Activated CD8-positive, alpha-beta T cell treated with anti-CD3 and anti-CD28 coated beads, Interleukin-2, amount 10 ng/mL, durations not matched to agents 7 days and 5 days (primary cell): Measurements from ENCODE around the gene GRSF1. TPM values are rescaled to one million over a fixed set of nuclear protein-coding genes. Genes with fewer than 3 reads are reported as not detected.
"Not testable (repeated sequence)": the region's sequence is repeated elsewhere in the genome, so short reads cannot be mapped to it uniquely, and the experiment has no call there.

Experiments used
- ATAC-seq: fragments of 150-1000 bp; cut with Tn5 transposase; one replicate; pipeline ENCODE4 v1.10.0; 2021; ENCODE audit warnings: moderate library complexity
- CTCF ChIA-PET: fragments of 350-600 bp; sonication (Branson Sonifier 250); formaldehyde crosslinking; loops from one replicate; lab custom pipeline; 2021; ENCODE audit warnings: antibody characterized with exemption; lab: Charles Lee
- POLR2A ChIA-PET: fragments of 350-600 bp; sonication (Branson Sonifier 250); formaldehyde crosslinking; loops from one replicate; lab custom pipeline; 2021; ENCODE audit warnings: antibody characterized with exemption; lab: Charles Lee
- DNase-seq: peaks from one replicate; pipeline ENCODE4 v3.0.0-alpha.2; 2020
- H3K27ac Mint-ChIP-seq: one replicate; pipeline ENCODE4 v1.8.0; 2021; ENCODE audit warnings: mild to moderate bottlenecking, mixed read lengths
- H3K27me3 Mint-ChIP-seq: one replicate; pipeline ENCODE4 v1.8.0; 2021; ENCODE audit warnings: low read depth, mixed read lengths
- H3K36me3 Mint-ChIP-seq: one replicate; pipeline ENCODE4 v1.8.0; 2021; ENCODE audit warnings: low read depth, mixed read lengths
- H3K4me1 Mint-ChIP-seq: one replicate; pipeline ENCODE4 v1.8.0; 2021; ENCODE audit warnings: low read depth, mixed read lengths
- H3K4me3 Mint-ChIP-seq: one replicate; pipeline ENCODE4 v1.8.0; 2021; ENCODE audit warnings: mild to moderate bottlenecking, mixed read lengths
- H3K9me3 Mint-ChIP-seq: one replicate; pipeline ENCODE4 v1.8.0; 2022; ENCODE audit warnings: mixed read lengths; ENCODE audit not compliant: insufficient read depth
- total RNA-seq, 2 experiments: library from RNA; stranded (reverse); gene quantifications; one replicate each; pipeline ENCODE4 v1.2.3, GENCODE V29; 2021

Gene GRSF1
- total RNA-seq, 2 experiments from 2014 or later, result 67.9 to 69.2 TPM

DNA sequence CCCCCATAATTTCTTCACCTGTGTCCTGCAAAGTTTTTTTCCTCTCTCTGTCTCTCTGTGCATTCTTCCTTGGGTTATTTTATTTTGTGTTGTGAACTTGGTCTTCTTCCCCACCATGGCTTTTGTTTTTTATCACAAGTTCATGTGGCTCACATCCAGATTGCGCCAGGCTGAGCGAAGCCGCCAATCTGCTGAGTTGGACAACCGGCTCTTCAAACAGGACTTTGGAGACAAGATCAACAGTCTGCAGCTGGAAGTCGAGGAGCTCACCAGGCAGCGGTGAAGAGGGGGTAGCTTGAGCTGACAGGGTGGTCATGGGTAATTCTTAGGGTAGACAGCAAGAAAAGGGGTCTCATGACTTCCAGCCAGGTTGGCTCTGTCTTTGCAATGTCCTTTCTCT, 46.1 kb downstream of the GRSF1 start:
- Mint-ChIP-seq H3K27ac (no peak overlapping the region), H3K4me3 (no peak overlapping the region), H3K9me3 (no peaks in the 10 kb centered on the region), H3K27me3 (no peaks in the 10 kb centered on the region), H3K36me3 (peaks cover 22% of the 10 kb centered on the region), H3K4me1 (no peaks in the 10 kb centered on the region)
- DNase-seq (no peak), ATAC-seq (no peak)
- POLR2A ChIA-PET, result no interaction called here
- CTCF ChIA-PET, result interaction anchor here (1.2 kb wide), 1 partner anchor 9 kb away, joined by 7 read pairs; no protein-coding TSS in a partner anchor

DNA sequence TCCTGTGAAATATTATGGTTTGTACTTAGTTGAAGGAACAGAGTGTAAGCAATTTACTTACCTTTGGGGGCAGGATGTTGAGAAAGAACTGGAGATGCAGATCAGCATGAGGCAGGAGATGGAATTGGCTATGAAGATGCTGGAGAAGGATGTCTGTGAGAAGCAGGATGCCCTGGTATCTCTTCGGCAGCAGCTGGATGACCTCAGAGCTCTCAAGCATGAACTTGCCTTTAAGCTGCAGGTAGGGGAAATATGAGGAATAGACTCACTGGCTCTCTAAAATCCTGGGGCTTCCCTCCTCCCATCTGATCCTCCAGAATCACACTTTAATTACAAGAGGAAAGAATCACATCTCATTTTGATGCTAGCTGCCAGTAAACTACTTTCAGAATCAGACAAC, 51.0 kb downstream of the GRSF1 start:
- Mint-ChIP-seq H3K4me1 (no peaks in the 10 kb centered on the region), H3K36me3 (peaks cover 12% of the 10 kb centered on the region), H3K4me3 (no peak overlapping the region), H3K9me3 (no peaks in the 10 kb centered on the region), H3K27me3 (no peaks in the 10 kb centered on the region), H3K27ac (no peak overlapping the region)
- ChIA-PET POLR2A (no interaction called here), CTCF (interaction anchor here (0.7 kb wide), 1 partner anchor 137 kb away, joined by 3 read pairs; no protein-coding TSS in a partner anchor)
- ATAC-seq (no peak), DNase-seq (no peak)

DNA sequence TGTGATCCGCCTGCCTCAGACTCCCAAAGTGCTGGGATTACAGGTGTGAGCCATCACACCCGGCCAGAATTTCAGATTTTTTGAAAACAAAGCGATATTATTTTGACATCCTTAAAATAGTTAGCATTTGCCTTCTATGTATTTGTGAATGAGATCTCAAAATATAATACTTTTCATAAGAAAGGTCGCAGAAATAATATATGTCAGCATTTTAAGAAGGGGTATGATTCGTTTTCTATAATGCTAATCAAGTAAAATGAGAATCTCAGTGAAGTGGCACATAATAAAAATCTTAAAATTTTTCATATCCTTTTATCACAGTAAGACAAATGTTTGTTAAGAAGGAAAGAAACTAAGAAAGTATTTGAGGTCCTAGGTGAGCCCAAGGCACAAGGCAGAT, 52.2 kb downstream of the GRSF1 start:
- ATAC-seq (no peak), DNase-seq (no peak)
- Mint-ChIP-seq H3K4me1 (no peaks in the 10 kb centered on the region), H3K4me3 (no peak overlapping the region), H3K27ac (no peak overlapping the region), H3K9me3 (no peaks in the 10 kb centered on the region), H3K27me3 (no peaks in the 10 kb centered on the region), H3K36me3 (peaks cover 9% of the 10 kb centered on the region)
- POLR2A ChIA-PET, result no interaction called here
- CTCF ChIA-PET, result no interaction called here

DNA sequence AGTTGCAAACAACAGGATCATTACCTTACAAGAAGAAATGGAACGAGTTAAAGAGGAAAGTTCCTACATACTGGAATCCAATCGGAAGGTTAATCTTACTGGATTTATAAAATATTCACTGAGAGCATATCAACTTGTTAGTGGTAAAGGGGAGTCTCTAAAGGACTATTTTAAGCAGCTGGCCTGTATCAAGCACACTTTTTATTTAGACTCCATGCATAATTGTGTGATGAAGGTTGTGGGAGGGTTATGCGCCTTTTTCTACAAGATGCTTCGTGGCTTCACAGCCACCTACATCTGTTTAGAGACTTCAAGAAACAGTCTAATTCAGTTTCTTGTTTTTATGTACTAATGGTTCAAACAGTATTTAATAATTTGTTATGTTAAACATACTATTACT, 56.6 kb downstream of the GRSF1 start:
- H3K4me3 Mint-ChIP-seq, result no peak overlapping the region
- no peak overlapping the region for H3K27ac Mint-ChIP-seq
- H3K27me3 Mint-ChIP-seq, result no peaks in the 10 kb centered on the region
- POLR2A ChIA-PET, result no interaction called here
- H3K4me1 Mint-ChIP-seq, result no peaks in the 10 kb centered on the region
- DNase-seq, result no peak
- H3K36me3 Mint-ChIP-seq, result peaks cover 7% of the 10 kb centered on the region
- no peaks in the 10 kb centered on the region for H3K9me3 Mint-ChIP-seq
- no peak for ATAC-seq
- CTCF ChIA-PET, result interaction anchor here (1.2 kb wide), 1 partner anchor 10 kb away, joined by 4 read pairs; no protein-coding TSS in a partner anchor

DNA sequence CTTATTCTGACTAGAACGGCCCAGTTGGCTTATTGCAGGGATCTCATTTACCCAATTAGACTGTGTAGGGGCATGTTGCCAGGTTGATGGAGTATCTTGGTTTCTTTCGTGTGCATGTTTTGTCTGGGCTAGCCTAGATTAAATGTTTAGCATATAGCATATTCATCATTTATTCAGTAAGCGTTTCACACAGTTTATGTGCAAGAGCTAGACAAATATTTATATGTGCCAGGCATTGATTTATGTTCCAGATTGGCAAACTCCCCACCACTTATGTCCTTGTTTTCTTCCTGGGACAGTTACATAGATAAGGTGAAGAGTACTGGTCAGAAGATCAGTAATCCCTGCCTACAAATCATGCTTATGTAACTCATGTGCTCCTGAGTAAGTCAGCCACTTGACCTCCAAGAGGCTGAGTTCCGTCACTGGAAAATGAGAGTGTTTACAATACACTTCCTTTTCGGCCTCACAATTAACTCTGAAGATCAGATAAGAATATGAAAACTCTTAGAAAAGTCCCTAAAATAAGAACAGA, 60.7 kb downstream of the GRSF1 start:
- CTCF ChIA-PET, result no interaction called here
- no peak overlapping the region for H3K27ac Mint-ChIP-seq
- no peaks in the 10 kb centered on the region for H3K9me3 Mint-ChIP-seq
- no peak for DNase-seq
- POLR2A ChIA-PET, result no interaction called here
- H3K4me1 Mint-ChIP-seq, result no peaks in the 10 kb centered on the region
- H3K4me3 Mint-ChIP-seq, result no peak overlapping the region
- ATAC-seq, result no peak
- peaks cover 4% of the 10 kb centered on the region for H3K36me3 Mint-ChIP-seq
- H3K27me3 Mint-ChIP-seq, result no peaks in the 10 kb centered on the region

GRCh38 chr4:70772929-70773555, 66.6 kb downstream of the GRSF1 start:
- no peak overlapping the region for H3K27ac Mint-ChIP-seq
- H3K36me3 Mint-ChIP-seq, result peaks cover 12% of the 10 kb centered on the region
- peaks cover 8% of the 10 kb centered on the region for H3K4me1 Mint-ChIP-seq
- DNase-seq (no peak), ATAC-seq (no peak)
- no peaks in the 10 kb centered on the region for H3K27me3 Mint-ChIP-seq
- POLR2A ChIA-PET, result no interaction called here
- H3K4me3 Mint-ChIP-seq, result no peak overlapping the region
- CTCF ChIA-PET, result interaction anchor here (0.7 to 1.3 kb wide), 3 partner anchors 10 to 69 kb away, joined by 3 to 4 read pairs (median 3); no protein-coding TSS in a partner anchor
- no peaks in the 10 kb centered on the region for H3K9me3 Mint-ChIP-seq

DNA sequence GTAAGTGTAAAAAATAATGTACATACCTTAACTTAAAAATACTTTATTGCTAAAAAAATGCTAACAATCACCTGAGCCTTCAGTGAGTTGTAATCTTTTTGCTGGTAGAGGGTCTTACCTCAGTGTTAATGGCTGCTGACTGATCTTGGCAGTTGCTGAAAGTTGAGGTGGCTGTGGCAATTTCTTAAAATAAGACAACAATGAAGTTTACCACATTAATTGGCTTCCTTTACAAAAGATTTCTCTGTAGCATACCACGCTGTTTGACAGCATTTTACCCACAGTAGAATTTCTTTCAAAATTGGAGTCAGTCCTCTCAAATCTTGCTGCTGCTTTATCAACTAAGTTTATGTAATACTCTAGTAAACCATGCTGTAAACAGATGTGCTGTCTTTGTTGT, 70.3 kb downstream of the GRSF1 start:
- H3K9me3 Mint-ChIP-seq, H3K27me3 Mint-ChIP-seq, H3K4me3 Mint-ChIP-seq, DNase-seq, POLR2A ChIA-PET, H3K4me1 Mint-ChIP-seq, ATAC-seq: not testable (repeated sequence)
- Mint-ChIP-seq H3K27ac (peak overlapping the region; percentile 46), H3K36me3 (peaks cover 23% of the 10 kb centered on the region)
- CTCF ChIA-PET, result interaction anchor here (1.5 kb wide), 1 partner anchor 33 kb away, joined by 3 read pairs; no protein-coding TSS in a partner anchor

DNA sequence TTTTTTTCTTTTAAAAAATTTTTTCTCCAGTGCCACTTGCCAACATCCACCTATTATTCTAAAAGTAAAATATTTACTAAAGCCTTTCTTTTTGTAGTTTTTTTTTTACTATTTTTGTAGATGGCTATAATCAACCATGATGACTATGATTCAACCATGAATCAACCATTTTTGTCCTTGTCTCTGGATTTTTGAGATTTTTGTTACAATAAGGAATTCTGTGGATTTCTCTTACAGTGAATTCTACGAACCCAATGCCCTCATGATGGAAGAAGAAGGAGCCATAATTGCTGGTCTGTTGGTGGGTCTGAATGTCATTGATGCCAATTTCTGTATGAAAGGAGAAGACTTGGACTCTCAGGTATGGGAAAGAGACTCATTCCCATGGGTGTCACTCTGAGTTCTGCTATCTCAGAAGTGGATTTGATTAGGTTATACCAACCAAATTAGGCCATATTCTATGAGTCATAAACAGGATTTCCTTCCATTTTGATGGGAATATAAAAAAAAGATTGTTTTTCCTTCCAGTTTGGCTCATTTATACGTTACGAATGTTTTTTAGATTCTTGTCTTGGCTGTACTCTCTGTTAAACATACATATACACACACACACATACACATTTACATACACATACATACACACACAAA, 71.3 kb downstream of the GRSF1 start:
- POLR2A ChIA-PET, result no interaction called here
- ATAC-seq, result no peak
- H3K27ac Mint-ChIP-seq, result no peak overlapping the region
- DNase-seq, result no peak
- peaks cover 8% of the 10 kb centered on the region for H3K4me1 Mint-ChIP-seq
- H3K4me3 Mint-ChIP-seq, result no peak overlapping the region
- H3K36me3 Mint-ChIP-seq, result peaks cover 27% of the 10 kb centered on the region
- no peaks in the 10 kb centered on the region for H3K27me3 Mint-ChIP-seq
- H3K9me3 Mint-ChIP-seq, result no peaks in the 10 kb centered on the region
- CTCF ChIA-PET, result no interaction called here

Other genes starting within 250 kb of the GRSF1 start
- gene AMBN, start 247.6 kb downstream of the GRSF1 start, total RNA-seq, result not detected
- not detected for gene ENAM, start 211.1 kb downstream of the GRSF1 start, total RNA-seq
- not detected for gene JCHAIN, start 173.4 kb downstream of the GRSF1 start, total RNA-seq
- 10 to 100 TPM; 38.7 to 39.2 TPM for gene UTP3, start 151.4 kb downstream of the GRSF1 start, total RNA-seq
- 10 to 100 TPM; 35.1 to 43.2 TPM for gene RUFY3, start 117.9 kb downstream of the GRSF1 start, total RNA-seq
- 10 to 100 TPM; 15.3 to 16.4 TPM for gene MOB1B, start 62.5 kb upstream of the GRSF1 start, total RNA-seq
- gene DCK, start 153.8 kb upstream of the GRSF1 start, total RNA-seq, result 10 to 100 TPM; 74.2 to 77.3 TPM